Mesodermal cell (in vitro differentiated cells): ENCODE results near the gene TIMM8A.
A peak's percentile ranks its signal among the peaks of the same experiment; 100 is the strongest.

Experiments
- H3K27ac ChIP-seq: 2 replicates; pipeline ENCODE4 v1.7.0; 2013; ENCODE audit warnings: mild to moderate bottlenecking, low read depth, low read length, moderate library complexity; ENCODE audit not compliant: severe bottlenecking
- H3K36me3 ChIP-seq: 2 replicates; pipeline ENCODE4 v1.7.1; 2013; ENCODE audit warnings: mild to moderate bottlenecking, low read length, moderate library complexity; ENCODE audit not compliant: control insufficient read depth, insufficient read depth
- H3K4me1 ChIP-seq: one replicate; pipeline ENCODE4 v1.7.1; 2013; ENCODE audit warnings: mild to moderate bottlenecking, low read length; ENCODE audit not compliant: insufficient read depth, control insufficient read depth, poor library complexity, severe bottlenecking
- H3K4me3 ChIP-seq: 2 replicates; pipeline ENCODE4 v1.7.0; 2013; ENCODE audit warnings: low read length, control low read depth, mild to moderate bottlenecking; ENCODE audit not compliant: insufficient read depth, poor library complexity, severe bottlenecking; ENCODE audit errors: extremely low read depth
- H3K9me3 ChIP-seq: 2 replicates; pipeline ENCODE4 v1.7.1; 2013; ENCODE audit warnings: mild to moderate bottlenecking, low read length, moderate library complexity; ENCODE audit not compliant: control insufficient read depth
- WGBS, 2 experiments: methylation state at CpG; one replicate each; pipeline ENCODE4 v1.1.5; 2013; ENCODE audit warnings: missing lambda C conversion rate in 2 of 2; ENCODE audit not compliant: insufficient coverage in 2 of 2; 5-methylcytosine and 5-hydroxymethylcytosine counted together

TIMM8A gene

GRCh38 chrX:101385026-101385684 lies 36.6 kb upstream of the TIMM8A start:
- Histone ChIP-seq H3K4me1 (no peaks in the 10 kb centered on the region), H3K36me3 (no peaks in the 10 kb centered on the region), H3K4me3 (no peak overlapping the region), H3K27ac (no peak overlapping the region), H3K9me3 (no peaks in the 10 kb centered on the region)
- 92 to 96% methylated on average over 4 to 5 of the region's 7 CpGs for WGBS, 2 experiments

- no peaks in the 10 kb centered on the region for H3K4me1 ChIP-seq
- no peaks in the 10 kb centered on the region for H3K36me3 ChIP-seq
- 50 to 67% methylated on average over 1 to 2 of the region's 4 CpGs for WGBS, 2 experiments
- H3K9me3 ChIP-seq: no peaks in the 10 kb centered on the region
- H3K27ac ChIP-seq: no peak overlapping the region
- no peak overlapping the region for H3K4me3 ChIP-seq
These were observed 35.2 kb upstream of the TIMM8A start for GRCh38 chrX:101383679-101384205.

GRCh38 chrX:101377547-101377946 lies 29.0 kb upstream of the TIMM8A start:
- WGBS, 2 experiments: no CpG with 5 or more reads among the region's 1 CpG
- Histone ChIP-seq H3K27ac (no peak overlapping the region), H3K9me3 (no peaks in the 10 kb centered on the region), H3K4me3 (no peak overlapping the region), H3K36me3 (no peaks in the 10 kb centered on the region), H3K4me1 (no peaks in the 10 kb centered on the region)

- Histone ChIP-seq H3K27ac (no peak overlapping the region), H3K9me3 (no peaks in the 10 kb centered on the region), H3K4me3 (no peak overlapping the region), H3K4me1 (no peaks in the 10 kb centered on the region), H3K36me3 (no peaks in the 10 kb centered on the region)
- WGBS, 2 experiments: 86 to 100% methylated on average over 1 of the region's 3 CpGs
These were observed 22.5 kb upstream of the TIMM8A start for GRCh38 chrX:101370888-101371504.

- H3K4me3 ChIP-seq: no peak overlapping the region
- 83% methylated on average over 3 of the region's 6 CpGs; no CpG with 5 or more reads in 1 of the 2 experiments for WGBS, 2 experiments
- no peaks in the 10 kb centered on the region for H3K4me1 ChIP-seq
- H3K9me3 ChIP-seq: no peaks in the 10 kb centered on the region
- H3K36me3 ChIP-seq: no peaks in the 10 kb centered on the region
- H3K27ac ChIP-seq: no peak overlapping the region
These were observed 21.1 kb upstream of the TIMM8A start for GRCh38 chrX:101369687-101370086.

- no peaks in the 10 kb centered on the region for H3K36me3 ChIP-seq
- H3K9me3 ChIP-seq: no peaks in the 10 kb centered on the region
- H3K4me1 ChIP-seq: no peaks in the 10 kb centered on the region
- H3K27ac ChIP-seq: no peak overlapping the region
- H3K4me3 ChIP-seq: no peak overlapping the region
These were observed 20.3 kb upstream of the TIMM8A start for GRCh38 chrX:101368800-101369199.

- 71% methylated on average over 1 of the region's 1 CpG; no CpG with 5 or more reads in 1 of the 2 experiments for WGBS, 2 experiments
- H3K9me3 ChIP-seq: no peaks in the 10 kb centered on the region
- H3K4me1 ChIP-seq: peaks cover 5% of the 10 kb centered on the region
- no peaks in the 10 kb centered on the region for H3K36me3 ChIP-seq
- H3K27ac ChIP-seq: no peak overlapping the region
- H3K4me3 ChIP-seq: no peak overlapping the region
These were observed 16.8 kb upstream of the TIMM8A start for GRCh38 chrX:101365301-101365795.

GRCh38 chrX:101362757-101363156 lies 14.2 kb upstream of the TIMM8A start:
- Histone ChIP-seq H3K4me1 (peaks cover 9% of the 10 kb centered on the region), H3K4me3 (no peak overlapping the region), H3K27ac (peak overlapping the region; percentile 29), H3K9me3 (no peaks in the 10 kb centered on the region), H3K36me3 (no peaks in the 10 kb centered on the region)

- Histone ChIP-seq H3K27ac (no peak overlapping the region), H3K4me3 (no peak overlapping the region), H3K4me1 (peaks cover 9% of the 10 kb centered on the region), H3K9me3 (no peaks in the 10 kb centered on the region), H3K36me3 (no peaks in the 10 kb centered on the region)
- WGBS, 2 experiments: 100% methylated on average over 2 of the region's 3 CpGs; no CpG with 5 or more reads in 1 of the 2 experiments
These were observed 13.6 kb upstream of the TIMM8A start for GRCh38 chrX:101362116-101362515.

- no peaks in the 10 kb centered on the region for H3K36me3 ChIP-seq
- H3K4me1 ChIP-seq: peaks cover 9% of the 10 kb centered on the region
- 86 to 89% methylated on average over 2 to 3 of the region's 7 CpGs for WGBS, 2 experiments
- H3K9me3 ChIP-seq: no peaks in the 10 kb centered on the region
- no peak overlapping the region for H3K27ac ChIP-seq
- no peak overlapping the region for H3K4me3 ChIP-seq
These were observed 11.8 kb upstream of the TIMM8A start for GRCh38 chrX:101360390-101360789.

GRCh38 chrX:101359966-101360365 lies 11.4 kb upstream of the TIMM8A start:
- no peaks in the 10 kb centered on the region for H3K9me3 ChIP-seq
- no peak overlapping the region for H3K4me3 ChIP-seq
- no CpG with 5 or more reads among the region's 1 CpG for WGBS, 2 experiments
- H3K27ac ChIP-seq: no peak overlapping the region
- H3K4me1 ChIP-seq: peaks cover 9% of the 10 kb centered on the region
- no peaks in the 10 kb centered on the region for H3K36me3 ChIP-seq
